CD4-positive, alpha-beta T cell treated with Interleukin-17A for 1 hour (primary cell): ENCODE data around the gene CEP350.

Source experiments
- DNase-seq: peaks from one replicate; pipeline ENCODE4 v3.0.0-alpha.2; 2020

Gene CEP350

GRCh38 chr1:180158149-180159147 is 203.8 kb downstream of the CEP350 start:
- no peak for DNase-seq

GRCh38 chr1:180160357-180160756 is 205.7 kb downstream of the CEP350 start:
- DNase-seq: no peak

GRCh38 chr1:180163041-180163440 is 208.4 kb downstream of the CEP350 start:
- DNase-seq: no peak
